IMR-90 (cell line): Measurements from ENCODE around the gene TRAIP. TPM values are rescaled to one million over a fixed set of nuclear protein-coding genes. Genes with fewer than 3 reads are reported as not detected.

Source experiments
- RCOR1 ChIP-seq: IDR thresholded peaks from 2 replicates; pipeline ENCODE4 v1.6.1; 2012; ENCODE audit warnings: mild to moderate bottlenecking, low read length, improper control_type of control experiment; ENCODE audit not compliant: insufficient replicate concordance
- polyA plus RNA-seq, 3 experiments: library from polyadenylated mRNA; depleted of rRNA; stranded (reverse); fragments of >200 nt; gene quantifications; 2 replicates each; pipeline ENCODE4 v1.2.3, GENCODE V29; 2012; ENCODE audit warnings: low replicate concordance in 1 of 3
- total RNA-seq: library from RNA; depleted of rRNA; stranded (reverse); fragments of >200 nt; gene quantifications from 2 replicates; pipeline ENCODE4 v1.2.3, GENCODE V29; 2012
- TF ChIP-seq, protein P1 (sequence below): conservative IDR thresholded peaks from 2 replicates; pipeline ENCODE4 v1.5.1; 2012; ENCODE audit warnings: mild to moderate bottlenecking, low read depth, low read length, improper control_type of control experiment

Gene TRAIP
- total and polyA plus RNA-seq, 2 of the 4 experiments (the other 2 are of a cell fraction), result 6.3 to 9.2 TPM

- TF ChIP-seq, protein P1, sequence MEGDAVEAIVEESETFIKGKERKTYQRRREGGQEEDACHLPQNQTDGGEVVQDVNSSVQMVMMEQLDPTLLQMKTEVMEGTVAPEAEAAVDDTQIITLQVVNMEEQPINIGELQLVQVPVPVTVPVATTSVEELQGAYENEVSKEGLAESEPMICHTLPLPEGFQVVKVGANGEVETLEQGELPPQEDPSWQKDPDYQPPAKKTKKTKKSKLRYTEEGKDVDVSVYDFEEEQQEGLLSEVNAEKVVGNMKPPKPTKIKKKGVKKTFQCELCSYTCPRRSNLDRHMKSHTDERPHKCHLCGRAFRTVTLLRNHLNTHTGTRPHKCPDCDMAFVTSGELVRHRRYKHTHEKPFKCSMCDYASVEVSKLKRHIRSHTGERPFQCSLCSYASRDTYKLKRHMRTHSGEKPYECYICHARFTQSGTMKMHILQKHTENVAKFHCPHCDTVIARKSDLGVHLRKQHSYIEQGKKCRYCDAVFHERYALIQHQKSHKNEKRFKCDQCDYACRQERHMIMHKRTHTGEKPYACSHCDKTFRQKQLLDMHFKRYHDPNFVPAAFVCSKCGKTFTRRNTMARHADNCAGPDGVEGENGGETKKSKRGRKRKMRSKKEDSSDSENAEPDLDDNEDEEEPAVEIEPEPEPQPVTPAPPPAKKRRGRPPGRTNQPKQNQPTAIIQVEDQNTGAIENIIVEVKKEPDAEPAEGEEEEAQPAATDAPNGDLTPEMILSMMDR, result no peak
- TF ChIP-seq RCOR1, result no peak
These were observed 45.3 kb upstream of the TRAIP start (continued) for GRCh38 chr3:49901366-49902339.
